Adipocyte (in vitro differentiated cells): ENCODE data around the gene FUCA2.

Experiments used
- DNase-seq: peaks from one replicate; pipeline ENCODE4 v3.0.0-alpha.2; 2015; ENCODE audit warnings: low read depth
- H3K27me3 ChIP-seq: replicated peaks from 2 replicates; pipeline ENCODE4 v1.7.0; 2013; ENCODE audit warnings: mild to moderate bottlenecking, low read length, moderate library complexity; ENCODE audit not compliant: control insufficient read depth, insufficient read depth
- H3K36me3 ChIP-seq: 2 replicates; pipeline ENCODE4 v1.7.0; 2013; ENCODE audit warnings: low read length, mild to moderate bottlenecking, moderate library complexity; ENCODE audit not compliant: control insufficient read depth, insufficient read depth, severe bottlenecking
- H3K4me1 ChIP-seq: 2 replicates; pipeline ENCODE4 v1.7.0; 2013; ENCODE audit warnings: mild to moderate bottlenecking, low read length, moderate library complexity; ENCODE audit not compliant: control insufficient read depth, insufficient read depth
- H3K4me3 ChIP-seq: 2 replicates; pipeline ENCODE4 v1.7.0; 2013; ENCODE audit warnings: mild to moderate bottlenecking, low read length, moderate library complexity
- H3K9ac ChIP-seq: 2 replicates; pipeline ENCODE4 v1.7.0; 2013; ENCODE audit warnings: mild to moderate bottlenecking, low read length, moderate library complexity
- H3K9me3 ChIP-seq: 2 replicates; pipeline ENCODE4 v1.7.0; 2013; ENCODE audit warnings: mild to moderate bottlenecking, low read length, moderate library complexity; ENCODE audit not compliant: control insufficient read depth

Gene FUCA2

DNA sequence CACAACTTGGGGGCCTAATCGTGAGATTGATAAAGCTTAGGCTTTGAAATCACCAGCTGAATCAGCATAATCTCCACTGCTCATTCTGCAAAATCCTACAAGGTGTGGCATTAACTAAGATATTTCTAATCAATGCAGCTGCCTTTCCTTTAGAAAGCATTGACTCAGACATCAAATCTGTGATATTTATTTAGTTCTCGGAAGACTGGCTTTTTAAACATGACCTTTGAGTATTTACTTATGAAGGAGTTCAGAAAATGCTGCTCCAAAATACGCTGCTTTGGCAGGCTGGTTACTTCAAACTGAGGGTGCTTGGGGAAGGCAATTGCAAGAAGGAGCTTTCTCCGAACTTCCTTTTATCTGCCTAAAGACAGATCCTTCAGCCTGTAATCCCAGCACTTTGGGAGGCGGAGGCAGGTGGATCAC is 23.7 kb upstream of the FUCA2 start:
- Histone ChIP-seq H3K36me3 (no peaks in the 10 kb centered on the region), H3K4me3 (no peak overlapping the region), H3K9me3 (no peaks in the 10 kb centered on the region), H3K9ac (no peak overlapping the region), H3K27me3 (no peaks in the 10 kb centered on the region), H3K4me1 (peaks cover 5% of the 10 kb centered on the region)
- no peak for DNase-seq

DNA sequence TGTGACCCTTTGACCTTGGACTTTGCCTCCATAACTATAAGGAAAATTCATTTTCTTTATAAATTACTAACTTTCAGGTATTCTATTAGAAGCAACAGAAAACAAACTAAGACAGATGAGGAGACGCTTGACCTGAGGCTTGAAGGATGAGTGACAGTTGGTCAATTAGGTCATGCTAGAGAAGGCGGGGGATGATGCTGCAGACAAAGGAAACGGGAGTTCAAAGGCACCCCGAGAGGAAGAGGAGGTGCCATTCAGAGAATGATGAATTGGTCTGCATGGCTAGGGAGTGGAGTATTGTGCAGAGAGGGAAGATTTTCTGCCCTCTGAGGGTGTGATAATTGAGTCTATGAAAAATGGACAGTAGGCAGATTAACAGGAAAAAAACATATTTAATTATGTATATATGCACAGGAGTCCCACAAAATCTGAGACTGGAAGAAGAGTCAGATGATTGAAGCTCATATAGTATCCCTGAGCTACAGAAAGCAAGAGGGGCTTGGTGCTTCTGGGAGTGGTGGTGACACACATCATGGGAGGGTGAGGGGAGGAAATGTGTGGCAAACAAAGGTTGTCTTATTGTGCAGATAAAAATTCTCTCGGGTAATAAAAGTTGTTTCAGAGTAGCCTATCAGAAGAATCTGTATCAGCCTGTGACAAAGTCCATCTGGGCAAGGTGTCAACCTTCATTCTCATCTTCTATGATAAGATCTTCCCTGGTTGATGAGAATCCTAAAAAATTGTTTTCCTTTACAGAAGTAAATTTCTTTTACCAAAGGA is 20.4 kb upstream of the FUCA2 start:
- DNase-seq = no peak

GRCh38 chr6:143529095-143529494 is 17.6 kb upstream of the FUCA2 start:
- no peaks in the 10 kb centered on the region for H3K36me3 ChIP-seq
- H3K4me3 ChIP-seq = no peak overlapping the region
- H3K27me3 ChIP-seq = no peaks in the 10 kb centered on the region
- H3K4me1 ChIP-seq = peaks cover 7% of the 10 kb centered on the region
- no peaks in the 10 kb centered on the region for H3K9me3 ChIP-seq
- peak; percentile 12 for DNase-seq
- H3K9ac ChIP-seq = no peak overlapping the region

More for the DNA sequence above, 20.4 kb upstream of the FUCA2 start:
- Histone ChIP-seq H3K27me3 (no peaks in the 10 kb centered on the region), H3K4me3 (no peak overlapping the region), H3K36me3 (no peaks in the 10 kb centered on the region), H3K4me1 (peaks cover 7% of the 10 kb centered on the region), H3K9me3 (no peaks in the 10 kb centered on the region), H3K9ac (no peak overlapping the region)

DNA sequence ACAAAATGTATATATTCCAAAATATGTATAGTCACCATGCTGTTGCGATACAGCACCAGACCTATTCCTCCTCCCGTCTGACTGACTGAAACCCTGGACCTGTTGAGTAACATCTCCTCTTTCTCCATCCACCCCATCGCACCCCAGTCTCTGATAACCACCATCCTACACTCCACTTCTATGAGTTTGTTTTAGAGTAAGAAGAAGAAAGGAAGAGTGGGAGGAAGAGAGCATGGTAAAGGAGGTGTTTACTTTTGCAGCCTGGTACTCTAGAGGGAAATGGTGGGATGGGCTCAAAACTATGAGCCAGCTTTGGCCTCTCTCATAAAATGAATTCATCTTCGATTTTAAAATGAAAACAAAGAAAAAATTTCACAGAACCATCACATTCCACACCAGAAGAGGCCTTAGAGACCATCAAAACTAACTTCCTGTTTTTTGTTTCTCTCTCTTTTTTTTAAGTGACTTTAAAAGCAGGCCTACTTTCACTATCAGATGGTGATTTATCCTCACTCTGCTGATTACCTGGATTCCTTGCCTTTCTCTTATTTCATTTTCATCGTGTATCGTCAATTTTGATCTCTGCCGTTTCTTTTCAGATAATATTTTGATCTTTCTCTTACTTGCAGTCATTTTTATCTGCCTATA is 16.8 kb upstream of the FUCA2 start:
- DNase-seq = no peak

GRCh38 chr6:143527677-143528076 is 16.2 kb upstream of the FUCA2 start:
- H3K36me3 ChIP-seq = no peaks in the 10 kb centered on the region
- peaks cover 7% of the 10 kb centered on the region for H3K4me1 ChIP-seq
- no peak overlapping the region for H3K4me3 ChIP-seq
- no peak overlapping the region for H3K9ac ChIP-seq
- no peaks in the 10 kb centered on the region for H3K27me3 ChIP-seq
- DNase-seq = no peak
- H3K9me3 ChIP-seq = no peaks in the 10 kb centered on the region

More for the DNA sequence above, 16.8 kb upstream of the FUCA2 start:
- no peaks in the 10 kb centered on the region for H3K9me3 ChIP-seq
- H3K36me3 ChIP-seq = no peaks in the 10 kb centered on the region
- H3K9ac ChIP-seq = no peak overlapping the region
- H3K4me3 ChIP-seq = no peak overlapping the region
- no peaks in the 10 kb centered on the region for H3K27me3 ChIP-seq
- peaks cover 7% of the 10 kb centered on the region for H3K4me1 ChIP-seq

DNA sequence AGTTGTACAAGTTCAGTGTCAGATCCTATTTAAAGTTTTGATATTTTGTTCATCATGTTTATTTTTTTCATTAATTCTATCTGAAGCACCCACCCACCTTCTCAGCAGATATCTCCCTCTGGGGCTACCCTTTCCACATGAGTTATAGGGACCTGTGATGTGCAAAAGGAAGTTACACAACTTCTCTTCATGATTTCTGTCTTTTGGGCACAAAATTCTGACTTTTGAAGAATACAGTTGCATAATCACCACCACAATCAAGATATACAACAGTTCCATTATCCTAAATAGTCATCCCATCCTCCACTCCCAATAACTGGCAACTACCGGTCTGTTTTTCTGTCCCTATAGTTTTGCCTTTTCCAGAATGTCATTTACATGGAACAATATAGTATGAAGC is 13.8 kb upstream of the FUCA2 start:
- Histone ChIP-seq H3K9ac (no peak overlapping the region), H3K4me3 (no peak overlapping the region), H3K36me3 (no peaks in the 10 kb centered on the region), H3K9me3 (peaks cover under 1% of the 10 kb centered on the region), H3K4me1 (peaks cover 7% of the 10 kb centered on the region), H3K27me3 (no peaks in the 10 kb centered on the region)
- DNase-seq = no peak

DNA sequence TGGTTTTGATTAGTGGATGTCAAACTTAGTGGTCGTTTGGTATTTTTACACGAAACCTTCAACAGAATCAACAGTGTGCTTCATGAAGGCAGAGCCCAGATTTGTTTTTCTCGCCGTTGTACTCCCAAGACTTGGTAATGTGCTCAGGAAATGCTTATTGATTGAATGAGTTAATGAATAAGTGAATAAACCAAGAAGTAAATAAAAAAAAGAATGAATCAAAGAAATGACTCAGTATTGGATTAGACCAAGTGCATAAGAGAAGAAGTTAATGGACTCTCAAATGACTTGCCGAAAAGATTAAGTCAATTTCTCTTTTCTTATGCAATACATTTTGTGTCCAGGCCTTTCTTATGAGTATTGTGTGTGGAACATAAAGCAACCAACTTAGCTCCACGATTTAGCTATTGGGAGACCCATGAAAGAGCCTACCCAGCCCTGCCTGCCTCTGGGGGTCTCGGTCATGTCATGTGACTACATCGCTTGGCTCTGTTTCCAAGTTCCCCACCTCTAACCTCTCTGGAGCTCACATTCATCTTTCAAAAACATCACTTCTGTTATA is 10.6 kb upstream of the FUCA2 start:
- H3K9me3 ChIP-seq = peaks cover 4% of the 10 kb centered on the region
- H3K27me3 ChIP-seq = peaks cover 3% of the 10 kb centered on the region
- H3K4me1 ChIP-seq = no peaks in the 10 kb centered on the region
- no peaks in the 10 kb centered on the region for H3K36me3 ChIP-seq
- H3K4me3 ChIP-seq = no peak overlapping the region
- no peak overlapping the region for H3K9ac ChIP-seq
- DNase-seq = no peak

DNA sequence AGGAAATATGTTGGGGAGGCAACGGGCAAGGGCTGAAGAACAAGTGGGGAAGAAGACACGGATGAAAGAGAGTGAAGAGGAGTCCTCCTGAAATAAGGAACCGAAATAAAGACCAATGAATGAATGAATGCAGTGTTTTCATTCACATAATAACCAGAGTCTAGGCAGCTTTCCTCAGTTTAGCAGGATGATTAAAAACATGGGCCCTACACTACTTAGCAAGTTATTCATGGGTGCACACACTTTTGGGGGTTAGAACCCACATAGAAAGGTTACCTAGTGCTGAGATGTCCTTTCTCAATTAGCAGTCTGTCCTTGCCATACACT is 5.9 kb upstream of the FUCA2 start:
- Histone ChIP-seq H3K9me3 (peaks cover 4% of the 10 kb centered on the region), H3K9ac (no peak overlapping the region), H3K4me3 (no peak overlapping the region), H3K27me3 (peaks cover 3% of the 10 kb centered on the region), H3K36me3 (no peaks in the 10 kb centered on the region), H3K4me1 (peaks cover 10% of the 10 kb centered on the region)
- no peak for DNase-seq

DNA sequence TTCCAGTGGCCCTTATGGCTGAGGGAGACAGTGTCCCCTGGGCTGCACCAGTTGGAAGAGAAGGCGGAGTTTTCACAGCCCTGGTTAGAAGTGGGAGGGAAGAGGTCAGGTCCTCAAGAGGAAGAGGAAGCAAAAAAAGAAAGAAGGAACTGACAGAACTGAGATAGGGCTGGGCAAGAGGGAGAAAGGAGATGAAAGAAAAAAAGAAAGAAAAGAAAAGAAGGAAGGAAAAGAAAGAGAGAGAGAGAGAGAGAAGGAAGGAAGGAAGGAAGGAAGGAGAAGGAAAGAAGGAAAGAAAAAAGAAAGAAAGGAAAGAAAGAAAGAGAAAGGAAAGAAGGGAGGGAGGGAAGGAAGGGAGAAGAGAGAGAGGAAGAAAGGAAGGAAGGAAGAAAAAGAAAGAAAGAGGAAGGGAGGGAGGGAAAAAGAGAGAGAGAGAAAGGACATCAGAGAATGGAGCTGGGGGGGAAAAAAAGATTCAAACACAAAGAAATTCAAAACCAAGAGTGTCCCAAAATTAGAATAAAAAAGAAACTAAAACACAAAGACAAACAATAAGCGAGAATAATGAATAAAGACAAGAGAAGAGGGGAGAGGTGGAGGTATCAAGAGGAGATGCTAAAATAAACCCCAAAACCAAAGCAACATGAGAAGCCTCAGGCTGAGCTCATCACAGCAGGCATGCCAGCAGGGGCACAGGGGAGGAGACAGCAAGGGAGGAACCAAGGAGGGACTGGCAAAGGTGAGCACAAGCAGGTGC is 5.3 kb upstream of the FUCA2 start:
- Histone ChIP-seq H3K4me1 (peaks cover 12% of the 10 kb centered on the region), H3K9ac (no peak overlapping the region), H3K9me3 (peaks cover 4% of the 10 kb centered on the region), H3K27me3 (peaks cover 3% of the 10 kb centered on the region), H3K36me3 (no peaks in the 10 kb centered on the region), H3K4me3 (no peak overlapping the region)
- DNase-seq = no peak

DNA sequence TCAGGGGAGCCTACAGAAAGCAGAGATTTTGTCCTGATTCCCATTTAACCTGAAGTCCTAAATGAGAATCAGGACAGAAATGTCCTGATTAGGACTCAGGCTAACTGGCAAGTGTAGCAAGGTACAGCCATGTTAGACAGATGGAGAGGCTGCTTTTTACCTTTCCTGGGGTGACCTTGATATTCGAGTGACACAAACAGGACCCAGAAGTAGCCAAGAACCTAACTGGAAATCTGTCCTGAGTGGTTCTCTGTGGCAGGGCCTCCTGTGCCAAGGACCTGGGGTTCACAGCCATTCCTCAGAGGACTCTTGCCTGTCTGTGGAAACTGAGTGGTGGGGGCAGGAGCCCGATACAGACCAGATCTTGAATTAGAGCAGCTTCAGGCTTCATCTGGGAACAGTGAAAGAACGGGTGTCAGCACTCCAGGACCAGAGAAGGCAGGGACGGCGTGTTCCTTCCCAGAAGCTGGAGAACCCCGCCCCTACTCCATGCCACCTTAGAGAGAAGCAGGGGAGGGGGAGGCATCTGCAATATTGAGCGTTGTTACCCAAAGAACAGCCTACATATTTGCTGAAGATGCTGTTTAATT is 4.3 kb upstream of the FUCA2 start:
- Histone ChIP-seq H3K27me3 (peaks cover 3% of the 10 kb centered on the region), H3K9me3 (peaks cover 4% of the 10 kb centered on the region), H3K4me3 (no peak overlapping the region), H3K36me3 (no peaks in the 10 kb centered on the region), H3K4me1 (peaks cover 17% of the 10 kb centered on the region), H3K9ac (no peak overlapping the region)
- DNase-seq = no peak
